HFFc6 (cell line): Measurements from ENCODE around the gene GLI3. TPM values are rescaled to one million over a fixed set of nuclear protein-coding genes. Genes with fewer than 3 reads are reported as not detected.

Source experiments
- DNase-seq: peaks from one replicate; pipeline ENCODE4 v3.0.0-alpha.2; 2018
- H3K27ac Mint-ChIP-seq: 2 replicates; pipeline ENCODE4 v1.8.0; 2020; ENCODE audit warnings: mild to moderate bottlenecking, mixed read lengths
- H3K27me3 Mint-ChIP-seq: 2 replicates; pipeline ENCODE4 v1.8.0; 2021; ENCODE audit warnings: mild to moderate bottlenecking, moderate library complexity, mixed read lengths; ENCODE audit not compliant: insufficient read depth
- H3K36me3 Mint-ChIP-seq: 2 replicates; pipeline ENCODE4 v1.8.0; 2021; ENCODE audit warnings: low read depth, mixed read lengths
- H3K4me1 Mint-ChIP-seq: 2 replicates; pipeline ENCODE4 v1.8.0; 2020; ENCODE audit warnings: low read depth, mixed read lengths
- H3K4me3 Mint-ChIP-seq: 2 replicates; pipeline ENCODE4 v1.8.0; 2020; ENCODE audit warnings: mild to moderate bottlenecking, moderate library complexity, mixed read lengths
- H3K9me3 Mint-ChIP-seq: 2 replicates; pipeline ENCODE4 v1.8.0; 2020; ENCODE audit warnings: mild to moderate bottlenecking, mixed read lengths
- CTCF ChIP-seq: fragments of 200-600 bp; sonication (generic); IDR thresholded peaks from 2 replicates; pipeline ENCODE4 v1.5.0; 2021; ENCODE audit warnings: antibody characterized with exemption, mild to moderate bottlenecking
- total RNA-seq, 6 experiments: library from RNA; stranded (reverse); fragmentation: NEBNext Ultra II Directional; extraction: Animal tissue kit (Norgen Biotek cat#: 25700); gene quantifications; 2 replicates in 1 of 6; 3 replicates in 5 of 6; pipeline ENCODE4 v1.2.3, GENCODE V29; 2021

Gene GLI3
- total RNA-seq, 6 experiments from 2014 or later, result 12.5 to 23.0 (median 21.7) TPM

- no peak for DNase-seq
- Mint-ChIP-seq H3K27ac (no peak overlapping the region), H3K27me3 (no peaks in the 10 kb centered on the region), H3K36me3 (peaks cover 5% of the 10 kb centered on the region; the same call in 1 of the 2 replicates), H3K4me3 (no peak overlapping the region), H3K9me3 (no peaks in the 10 kb centered on the region), H3K4me1 (peaks cover 24% of the 10 kb centered on the region)
- peak; percentile 42; the same call in 1 of the 2 replicates for TF ChIP-seq CTCF
These were observed 165.4 kb downstream of the GLI3 start for GRCh38 chr7:42071372-42072261.

DNA sequence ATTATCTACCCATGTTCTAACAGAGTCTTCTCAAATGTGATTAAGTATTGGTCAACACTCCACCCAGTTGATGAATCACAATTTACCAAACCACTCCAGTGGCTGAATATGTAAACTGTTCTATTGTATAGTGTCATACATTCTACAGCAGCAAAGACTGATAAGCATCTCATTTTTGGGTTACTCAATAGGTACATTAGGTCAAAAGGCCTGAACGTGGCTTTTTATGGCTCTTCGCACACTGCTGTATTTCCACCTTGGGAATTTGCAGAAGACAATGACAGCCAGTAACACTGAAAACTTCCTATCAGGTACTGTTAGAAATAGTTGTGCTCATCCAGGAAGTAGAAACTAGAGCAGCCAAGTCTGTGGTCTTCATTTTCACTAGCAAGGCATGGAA is 166.9 kb downstream of the GLI3 start:
- H3K4me3 Mint-ChIP-seq, result no peak overlapping the region
- no peak for TF ChIP-seq CTCF
- no peaks in the 10 kb centered on the region for H3K27me3 Mint-ChIP-seq
- no peaks in the 10 kb centered on the region for H3K9me3 Mint-ChIP-seq
- peaks cover 24% of the 10 kb centered on the region for H3K4me1 Mint-ChIP-seq
- H3K27ac Mint-ChIP-seq, result peak overlapping the region; percentile 40
- DNase-seq, result peak; percentile 48
- H3K36me3 Mint-ChIP-seq, result peaks cover 5% of the 10 kb centered on the region; the same call in 1 of the 2 replicates

DNA sequence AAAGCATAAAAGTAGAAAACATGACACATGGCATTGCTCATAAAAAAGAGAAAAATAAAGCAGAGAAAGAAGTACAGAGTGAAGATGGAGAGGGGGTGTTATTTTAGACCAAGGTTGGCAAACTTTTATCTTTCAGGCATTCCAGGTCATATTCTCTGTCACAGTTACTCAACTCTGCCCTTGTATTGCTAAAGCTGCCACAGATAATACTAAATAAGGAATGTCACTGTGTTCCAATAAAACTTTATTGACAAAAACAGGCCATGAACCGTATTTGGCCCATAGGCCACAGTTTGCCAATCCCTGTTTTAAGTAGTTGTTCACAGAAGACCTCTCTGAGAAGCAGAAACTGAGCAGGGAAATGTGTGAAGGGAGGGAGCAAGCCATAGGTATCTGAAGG is 167.4 kb downstream of the GLI3 start:
- DNase-seq, result no peak
- Mint-ChIP-seq H3K36me3 (peaks cover 5% of the 10 kb centered on the region; the same call in 1 of the 2 replicates), H3K9me3 (no peaks in the 10 kb centered on the region), H3K27me3 (peaks cover 2% of the 10 kb centered on the region; the same call in 1 of the 2 replicates), H3K27ac (peak overlapping the region; percentile 40; the same call in 1 of the 2 replicates), H3K4me3 (no peak overlapping the region), H3K4me1 (peaks cover 24% of the 10 kb centered on the region)
- TF ChIP-seq CTCF, result no peak

- TF ChIP-seq CTCF, result no peak
These were observed 168.3 kb downstream of the GLI3 start for GRCh38 chr7:42068554-42069280.

GRCh38 chr7:42065942-42066341 is 171.1 kb downstream of the GLI3 start:
- DNase-seq, result no peak
- Mint-ChIP-seq H3K4me3 (no peak overlapping the region), H3K9me3 (no peaks in the 10 kb centered on the region), H3K27me3 (peaks cover 2% of the 10 kb centered on the region; the same call in 1 of the 2 replicates), H3K36me3 (no peaks in the 10 kb centered on the region), H3K4me1 (peaks cover 18% of the 10 kb centered on the region), H3K27ac (no peak overlapping the region)
- no peak for TF ChIP-seq CTCF

More at GRCh38 chr7:42068554-42069280, 168.3 kb downstream of the GLI3 start:
- Mint-ChIP-seq H3K4me3 (no peak overlapping the region), H3K27me3 (peaks cover 2% of the 10 kb centered on the region; the same call in 1 of the 2 replicates), H3K36me3 (no peaks in the 10 kb centered on the region), H3K4me1 (peaks cover 24% of the 10 kb centered on the region), H3K9me3 (no peaks in the 10 kb centered on the region), H3K27ac (no peak overlapping the region)
- no peak for DNase-seq
